GM18907 (cell line): Measurements from ENCODE around the gene FANCC.
"Not testable (repeated sequence)": the region's sequence is repeated elsewhere in the genome, so short reads cannot be mapped to it uniquely, and the experiment has no call there.

ENCODE experiments used
- ATAC-seq: cut with Tn5 transposase; IDR thresholded peaks from one replicate; pipeline ENCODE4 v1.9.1; 2021; ENCODE audit warnings: mild to moderate bottlenecking, moderate library complexity; ENCODE audit not compliant: unreplicated experiment

Gene FANCC

DNA sequence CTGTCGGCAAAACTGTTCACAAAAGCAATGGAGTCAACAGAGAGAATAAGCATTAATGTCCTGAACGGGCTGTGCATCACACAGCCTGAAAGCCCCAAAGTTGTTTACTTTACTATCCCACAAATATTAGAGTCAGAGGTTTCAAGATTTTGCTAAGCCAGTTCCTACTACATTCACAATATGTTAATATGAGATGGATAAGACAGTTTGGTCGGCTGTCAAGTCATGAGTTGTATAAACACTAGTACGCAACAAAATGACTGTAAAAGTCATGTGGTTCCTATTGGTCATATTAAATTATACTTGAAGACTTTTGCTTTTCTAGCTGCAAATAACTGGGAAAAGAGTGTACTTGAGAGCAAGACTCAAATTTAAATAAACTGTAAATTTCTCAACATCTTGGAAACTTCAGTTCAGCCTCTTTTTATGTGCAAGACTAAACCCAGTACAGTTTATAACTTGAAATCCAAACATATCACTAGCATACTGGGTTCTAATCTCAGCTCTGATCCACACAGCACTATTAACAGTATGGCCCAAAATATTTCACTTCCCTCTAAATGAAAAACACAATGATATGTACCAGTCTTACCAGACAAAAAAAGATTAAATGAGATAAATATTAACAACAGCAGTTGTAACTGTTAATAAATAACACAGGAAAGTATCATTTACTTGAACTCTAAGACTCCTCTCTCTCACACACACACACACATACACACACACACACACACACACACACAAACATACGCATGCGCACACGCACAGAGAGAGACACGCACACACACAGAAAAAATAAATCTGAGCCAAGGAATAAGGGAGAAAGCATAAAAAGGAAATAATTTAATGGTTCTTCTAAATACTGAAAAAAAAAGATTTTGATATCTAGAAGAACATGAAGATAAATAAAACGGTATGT, 33.1 kb downstream of the FANCC start:
- ATAC-seq, result peak; percentile 59

GRCh38 chr9:95283673-95284072, 33.8 kb downstream of the FANCC start:
- ATAC-seq, result no peak

DNA sequence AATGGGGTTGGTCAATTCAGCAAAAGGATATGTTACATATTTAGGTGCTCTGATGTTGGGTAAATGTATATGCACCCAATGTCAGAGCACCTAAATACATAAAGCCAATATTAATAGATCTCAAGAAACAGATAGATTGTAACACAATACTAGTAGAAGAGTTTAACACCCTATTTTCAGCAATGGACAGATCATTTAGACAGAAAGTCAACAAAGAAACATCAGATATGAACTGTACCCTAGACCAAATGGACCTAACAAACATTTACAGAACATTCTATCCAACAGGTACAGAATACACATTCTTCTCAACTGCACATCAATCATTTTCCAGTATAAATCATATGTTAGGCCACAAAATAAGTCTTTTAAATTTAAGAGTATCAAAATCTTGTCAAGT, 35.2 kb downstream of the FANCC start:
- ATAC-seq, result no peak

DNA sequence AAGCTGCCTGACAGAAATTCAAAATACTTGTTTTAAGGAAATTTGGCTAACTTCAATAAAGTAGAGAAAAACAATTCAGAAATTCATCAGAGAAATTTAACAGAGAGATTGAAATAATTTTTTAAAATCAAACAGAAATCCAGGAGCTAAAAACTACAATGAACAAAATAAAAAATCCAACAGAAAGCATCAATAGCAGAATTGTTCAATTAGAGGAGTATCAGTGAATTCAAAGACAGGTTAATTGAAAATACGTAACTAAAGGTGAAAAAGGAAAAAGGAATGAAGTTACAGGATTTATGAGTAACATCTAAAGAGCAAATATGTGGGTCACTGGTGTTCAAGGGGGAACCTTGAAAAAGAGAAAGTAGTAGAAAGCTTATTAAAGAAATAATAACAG, 36.8 kb downstream of the FANCC start:
- ATAC-seq, result no peak

DNA sequence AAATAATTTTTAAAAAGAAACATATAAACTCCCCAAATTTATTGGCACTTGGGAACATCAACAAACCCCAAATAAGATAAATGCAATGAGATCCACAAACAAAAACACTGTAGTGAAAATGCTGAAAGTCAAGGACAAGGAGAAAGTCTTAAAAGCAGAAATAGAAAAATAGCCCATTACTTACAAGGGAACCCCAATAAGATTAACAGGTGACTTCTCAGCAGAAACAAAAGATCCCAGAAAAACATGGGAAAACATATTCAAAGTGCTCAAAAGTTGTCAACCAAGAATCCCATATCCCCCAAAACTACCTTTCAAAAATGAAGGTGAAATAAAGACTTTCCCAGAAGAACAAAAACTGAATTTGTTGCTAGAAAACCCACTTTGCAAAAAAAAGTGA, 40.0 kb downstream of the FANCC start:
- no peak for ATAC-seq

- no peak for ATAC-seq
Observed at GRCh38 chr9:95276395-95276954, 41.0 kb downstream of the FANCC start.

DNA sequence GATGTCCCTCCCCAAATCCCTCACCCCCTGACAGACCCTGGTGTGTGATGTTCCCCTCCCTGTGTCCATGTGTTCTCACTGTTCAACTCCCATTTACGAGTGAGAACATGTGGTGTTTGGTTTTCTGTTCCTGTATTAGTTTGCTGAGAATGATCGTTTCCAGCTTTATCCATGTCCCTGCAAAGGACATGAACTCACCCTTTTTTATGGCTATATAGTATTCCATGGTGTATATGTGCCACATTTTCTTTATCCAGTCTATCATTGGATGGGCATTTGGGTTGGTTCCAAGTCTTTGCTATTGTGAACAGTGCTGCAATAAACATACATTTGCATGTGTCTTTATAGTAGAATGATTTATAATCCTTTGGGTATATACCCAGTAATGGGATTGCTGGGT, 43.3 kb downstream of the FANCC start:
- ATAC-seq, result not testable (repeated sequence)

DNA sequence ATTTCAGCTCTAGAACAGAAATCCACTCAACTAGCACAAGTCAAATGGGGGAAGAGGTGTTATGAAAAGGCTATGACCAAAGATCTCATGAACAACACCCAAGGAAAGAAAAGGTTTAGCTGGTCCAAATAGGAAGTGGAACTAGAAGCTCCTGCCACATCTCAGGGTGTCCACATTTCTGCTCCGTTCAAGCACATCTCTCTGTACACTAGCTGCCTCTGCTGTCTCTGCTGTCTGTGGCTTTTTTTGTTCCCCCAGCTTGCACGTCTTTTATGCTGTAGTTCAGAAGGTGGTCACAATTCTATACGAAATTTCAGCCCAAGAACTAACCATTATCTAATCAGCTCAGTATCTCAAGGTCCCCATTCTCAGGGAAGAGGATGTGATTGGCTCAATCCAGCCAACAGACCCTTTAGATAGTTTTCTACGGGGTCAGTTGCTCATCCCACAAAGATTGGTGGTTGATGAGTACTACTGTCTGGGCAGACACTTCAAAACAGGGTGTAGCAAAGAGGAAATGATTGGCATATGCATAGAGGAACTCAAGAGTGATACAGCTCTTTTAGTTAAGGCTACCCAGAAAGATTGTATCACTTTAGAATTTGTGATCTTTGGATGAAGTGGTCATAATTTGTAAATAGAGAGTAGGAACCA, 44.0 kb downstream of the FANCC start:
- ATAC-seq, result peak; percentile 50

DNA sequence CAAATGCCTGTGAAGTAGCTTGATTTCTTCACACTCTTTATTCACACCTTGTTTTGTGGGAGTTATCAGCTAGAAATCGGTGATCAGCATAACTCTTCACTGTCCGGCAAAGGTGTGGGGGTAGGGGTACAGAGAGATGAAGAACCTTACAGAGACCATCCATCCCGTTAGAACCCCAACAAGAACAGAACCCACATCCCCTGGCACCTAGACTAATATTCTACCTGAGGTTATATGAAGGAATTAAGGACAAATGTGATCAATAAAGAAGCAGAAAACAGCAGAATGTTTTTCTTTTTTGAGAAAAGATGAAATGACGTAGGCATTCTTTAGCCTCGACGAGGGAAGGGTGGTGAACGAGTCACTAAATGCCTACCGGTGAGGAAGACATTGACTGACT, 44.7 kb downstream of the FANCC start:
- ATAC-seq, result no peak

GRCh38 chr9:95270790-95271189, 46.7 kb downstream of the FANCC start:
- ATAC-seq, result no peak

DNA sequence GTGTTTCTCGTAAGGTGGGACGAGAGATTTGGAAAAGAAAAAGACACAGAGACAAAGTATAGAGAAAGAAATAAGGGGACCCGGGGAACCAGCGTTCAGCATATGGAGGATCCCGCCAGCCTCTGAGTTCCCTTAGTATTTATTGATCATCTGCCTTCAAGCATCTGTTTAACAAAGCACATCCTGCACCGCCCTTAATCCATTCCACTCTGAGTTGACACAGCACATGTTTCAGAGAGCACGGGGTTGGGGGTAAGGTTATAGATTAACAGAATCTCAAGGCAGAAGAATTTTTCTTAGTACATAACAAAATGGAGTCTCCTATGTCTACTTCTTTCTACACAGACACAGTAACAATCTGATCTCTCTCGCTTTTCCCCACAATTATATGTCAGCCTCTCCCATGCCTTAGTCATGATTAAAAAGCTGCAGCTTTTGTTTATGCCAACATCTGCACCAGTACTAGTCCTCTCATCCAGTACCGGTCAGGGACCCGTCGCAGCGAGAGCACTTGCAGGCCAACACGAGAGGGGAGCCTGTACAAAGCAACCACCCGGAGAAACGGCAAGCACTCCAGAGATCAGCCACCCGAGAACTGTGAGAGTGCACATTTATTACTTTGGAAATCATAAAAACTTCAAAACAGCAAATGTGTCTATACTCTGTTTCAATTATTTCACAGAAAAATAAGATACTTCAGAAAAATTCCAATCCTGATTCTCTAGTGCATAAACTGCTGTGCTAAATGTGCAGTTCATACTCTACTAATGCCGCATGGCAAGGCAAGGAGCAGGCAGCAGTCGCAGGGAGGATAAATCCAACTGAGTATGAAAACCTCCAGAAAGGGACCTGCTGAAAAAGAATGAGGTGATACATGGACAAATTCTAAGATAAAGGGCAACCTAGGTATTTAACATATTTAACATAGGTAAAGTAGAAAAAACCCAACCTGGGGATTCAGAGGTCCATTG, 47.4 kb downstream of the FANCC start:
- ATAC-seq, result not testable (repeated sequence)

DNA sequence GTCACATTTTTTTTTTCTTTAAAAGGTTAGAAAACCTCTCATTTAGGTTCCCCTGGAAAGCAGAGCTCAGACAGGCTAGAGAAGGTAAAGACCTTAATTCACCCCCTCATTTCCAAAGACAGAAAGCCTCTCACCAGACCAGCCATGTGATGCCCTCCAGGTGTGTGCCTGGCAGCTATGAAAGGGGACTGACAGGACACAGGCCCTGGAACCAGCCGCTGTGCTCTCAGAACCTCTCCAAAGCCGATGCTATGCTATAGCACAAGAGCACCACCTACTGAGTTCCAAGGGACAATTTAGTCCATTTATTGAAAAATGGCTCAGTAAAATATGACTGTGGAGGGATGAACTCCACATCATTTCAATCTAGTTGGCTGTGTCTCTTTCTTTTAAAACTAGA, 48.8 kb downstream of the FANCC start:
- ATAC-seq, result no peak

- ATAC-seq, result peak; percentile 73
Observed at GRCh38 chr9:95266649-95267048, 50.9 kb downstream of the FANCC start.

DNA sequence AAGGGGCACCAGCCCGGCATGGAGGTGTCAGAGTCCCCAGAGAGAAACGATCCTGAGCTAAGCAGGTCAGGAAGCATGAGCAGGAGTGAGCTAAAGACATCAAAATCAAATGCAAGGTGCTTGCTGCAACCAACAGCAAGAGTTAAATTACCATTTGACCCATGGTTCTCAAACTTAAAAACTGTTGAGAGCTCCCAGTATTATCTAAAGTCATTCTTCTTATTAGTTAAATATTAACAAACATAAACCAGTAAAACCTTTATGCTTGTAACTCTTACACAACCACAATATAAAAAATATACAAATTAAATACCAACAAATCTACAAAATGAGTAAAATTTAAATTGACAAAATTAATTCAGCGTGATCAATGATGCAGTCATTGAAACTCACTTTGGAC, 51.5 kb downstream of the FANCC start:
- ATAC-seq, result no peak

GRCh38 chr9:95264954-95265615, 52.4 kb downstream of the FANCC start:
- ATAC-seq, result no peak

- no peak for ATAC-seq
Observed at GRCh38 chr9:95261890-95262289, 55.6 kb downstream of the FANCC start.

DNA sequence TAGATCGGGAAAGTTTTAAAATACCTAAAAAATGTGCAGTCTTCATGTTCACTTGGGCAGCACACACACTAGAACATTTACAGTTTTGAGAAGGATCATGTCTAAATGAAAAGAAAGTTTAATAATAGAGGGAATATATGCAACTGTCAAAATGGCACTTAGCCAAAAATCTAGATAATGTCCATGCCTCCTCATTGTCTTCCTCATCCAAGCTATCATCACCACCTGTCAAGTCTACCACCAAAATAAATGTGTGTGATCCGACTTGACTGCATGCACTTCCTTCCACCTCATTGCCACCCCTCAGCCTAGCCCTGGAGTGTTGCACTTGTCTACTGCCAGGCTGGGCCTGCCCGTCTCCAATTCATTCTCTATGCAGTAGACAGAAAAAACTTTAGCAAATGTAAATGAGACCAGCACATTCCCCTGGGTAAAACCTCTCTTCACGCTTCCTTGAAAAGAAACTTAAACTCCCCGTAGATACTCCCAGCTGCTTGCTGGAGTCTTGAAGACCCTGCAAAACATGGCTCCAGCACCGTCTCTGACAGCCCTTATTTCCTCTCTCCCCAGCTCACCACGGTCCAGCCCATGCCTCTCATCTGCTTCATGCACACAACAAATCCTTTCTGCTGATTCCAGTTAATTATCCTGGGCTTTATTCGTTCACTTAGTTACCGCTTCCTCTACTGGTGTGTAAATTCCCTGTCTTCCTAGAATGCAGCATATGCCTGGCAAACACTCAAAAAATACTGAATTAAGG, 66.9 kb downstream of the FANCC start:
- no peak for ATAC-seq

GRCh38 chr9:95249986-95250385, 67.5 kb downstream of the FANCC start:
- no peak for ATAC-seq

- ATAC-seq, result no peak
Observed at GRCh38 chr9:95246547-95246946, 71.0 kb downstream of the FANCC start.

GRCh38 chr9:95242613-95243012, 74.9 kb downstream of the FANCC start:
- no peak for ATAC-seq
